Transverse colon (tissue), 4 donors: ENCODE data around the gene BMP8B.
"Not testable (repeated sequence)": the region's sequence is repeated elsewhere in the genome, so short reads cannot be mapped to it uniquely, and the experiment has no call there.

Source experiments
- CTCF ChIP-seq, 5 experiments: fragments of 200-600 bp in 3 of 5; fragments of 450-650 bp in 2 of 5; sonication (generic) in 3 of 5; IDR thresholded peaks; 1 replicate in 2 of 5; 2 replicates in 3 of 5; pipeline ENCODE4 v1.5.1; 2016 to 2017; ENCODE audit warnings: antibody characterized with exemption in 5 of 5, inconsistent platforms in 3 of 5, mild to moderate bottlenecking in 2 of 5, moderate library complexity in 1 of 5
- EP300 ChIP-seq: sonication (generic); formaldehyde crosslinking; IDR thresholded peaks from one replicate; pipeline ENCODE4 v1.6.1; 2017; ENCODE audit warnings: antibody characterized with exemption, low read depth
- POLR2A ChIP-seq: fragments of 450-650 bp; IDR thresholded peaks from one replicate; pipeline ENCODE4 v1.6.1; 2016; ENCODE audit warnings: antibody characterized with exemption, mild to moderate bottlenecking, moderate library complexity
- POLR2AphosphoS5 ChIP-seq, 3 donors: sonication (generic); formaldehyde crosslinking; IDR thresholded peaks; one replicate each; pipeline ENCODE4 v1.6.1; 2016; ENCODE audit warnings: antibody characterized with exemption in 3 of 3

GRCh38 chr1:39775676-39776399 is 12.8 kb downstream of the BMP8B start:
- TF ChIP-seq CTCF (IDR thresholded peaks at IDR 0.05); POLR2AphosphoS5 (IDR thresholded peaks at IDR 0.05); POLR2A; EP300: not testable (repeated sequence)
